NT2/D1 (cell line): ENCODE data around the gene SBSN.

Experiments
- DNase-seq: peaks from one replicate; pipeline ENCODE4 v3.0.0-alpha.2; 2011; ENCODE audit warnings: low read depth, low spot score
- H3K27me3 ChIP-seq: 2 replicates; pipeline ENCODE4 v1.6.0; 2011; ENCODE audit warnings: mild to moderate bottlenecking; ENCODE audit not compliant: insufficient read length, insufficient read depth
- H3K36me3 ChIP-seq: 2 replicates; pipeline ENCODE4 v1.6.1; 2011; ENCODE audit warnings: mild to moderate bottlenecking, low read length, mixed read lengths; ENCODE audit not compliant: insufficient read depth, insufficient read length
- H3K4me1 ChIP-seq: 2 replicates; pipeline ENCODE4 v1.5.1; 2011; ENCODE audit not compliant: insufficient read depth, insufficient read length
- H3K4me3 ChIP-seq: 2 replicates; pipeline ENCODE4 v1.5.1; 2011; ENCODE audit warnings: low read depth; ENCODE audit not compliant: insufficient read length
- H3K9ac ChIP-seq: 2 replicates; pipeline ENCODE4 v1.6.0; 2011; ENCODE audit warnings: low read depth; ENCODE audit not compliant: insufficient read length
- H3K9me3 ChIP-seq: 2 replicates; pipeline ENCODE4 v1.5.1; 2011; ENCODE audit warnings: mild to moderate bottlenecking, low read length; ENCODE audit not compliant: insufficient read depth
- SUZ12 ChIP-seq: IDR thresholded peaks from 2 replicates; pipeline ENCODE4 v1.6.1; 2011; ENCODE audit not compliant: insufficient read length, insufficient read depth; ENCODE audit errors: extremely low read depth
- YY1 ChIP-seq: IDR thresholded peaks from 2 replicates; pipeline ENCODE4 v1.6.1; 2011; ENCODE audit not compliant: insufficient read length, insufficient read depth
- ZNF274 ChIP-seq: IDR thresholded peaks from 2 replicates; pipeline ENCODE4 v1.6.1; 2011; ENCODE audit warnings: mild to moderate bottlenecking, low read depth, low read length

Gene SBSN

GRCh38 chr19:35562776-35563175, 34.7 kb upstream of the SBSN start:
- TF ChIP-seq ZNF274 (no peak), YY1 (no peak), SUZ12 (no peak)
- Histone ChIP-seq H3K27me3 (peaks cover 13% of the 10 kb centered on the region), H3K4me1 (peaks cover 5% of the 10 kb centered on the region), H3K36me3 (no peaks in the 10 kb centered on the region), H3K4me3 (no peak overlapping the region), H3K9ac (no peak overlapping the region), H3K9me3 (no peaks in the 10 kb centered on the region)
- DNase-seq = no peak

GRCh38 chr19:35562336-35562735, 34.2 kb upstream of the SBSN start:
- Histone ChIP-seq H3K27me3 (peaks cover 13% of the 10 kb centered on the region), H3K36me3 (no peaks in the 10 kb centered on the region), H3K4me3 (no peak overlapping the region), H3K4me1 (peaks cover 5% of the 10 kb centered on the region), H3K9ac (no peak overlapping the region), H3K9me3 (no peaks in the 10 kb centered on the region)
- DNase-seq = no peak
- TF ChIP-seq ZNF274 (no peak), YY1 (no peak), SUZ12 (no peak)

- H3K36me3 ChIP-seq = no peaks in the 10 kb centered on the region
- no peak overlapping the region for H3K4me3 ChIP-seq
- TF ChIP-seq SUZ12 (no peak), YY1 (no peak), ZNF274 (no peak)
- no peaks in the 10 kb centered on the region for H3K9me3 ChIP-seq
- peaks cover 9% of the 10 kb centered on the region for H3K4me1 ChIP-seq
- no peak overlapping the region for H3K9ac ChIP-seq
- peaks cover 14% of the 10 kb centered on the region for H3K27me3 ChIP-seq
- no peak for DNase-seq
Observed at GRCh38 chr19:35561436-35561835, 33.3 kb upstream of the SBSN start.

GRCh38 chr19:35560677-35561076, 32.6 kb upstream of the SBSN start:
- Histone ChIP-seq H3K36me3 (no peaks in the 10 kb centered on the region), H3K9ac (no peak overlapping the region), H3K4me3 (no peak overlapping the region), H3K4me1 (peaks cover 9% of the 10 kb centered on the region), H3K27me3 (peaks cover 19% of the 10 kb centered on the region), H3K9me3 (no peaks in the 10 kb centered on the region)
- DNase-seq = no peak
- TF ChIP-seq SUZ12 (no peak), YY1 (no peak), ZNF274 (no peak)

- H3K4me3 ChIP-seq = no peak overlapping the region
- H3K4me1 ChIP-seq = peaks cover 9% of the 10 kb centered on the region
- no peak for TF ChIP-seq ZNF274
- no peak for TF ChIP-seq YY1
- TF ChIP-seq SUZ12 = no peak
- no peaks in the 10 kb centered on the region for H3K9me3 ChIP-seq
- peaks cover 19% of the 10 kb centered on the region for H3K27me3 ChIP-seq
- no peak overlapping the region for H3K9ac ChIP-seq
- no peak for DNase-seq
- no peaks in the 10 kb centered on the region for H3K36me3 ChIP-seq
Observed at GRCh38 chr19:35560271-35560670, 32.2 kb upstream of the SBSN start.

GRCh38 chr19:35559781-35560180, 31.7 kb upstream of the SBSN start:
- no peak for DNase-seq
- Histone ChIP-seq H3K9me3 (no peaks in the 10 kb centered on the region), H3K4me3 (no peak overlapping the region), H3K4me1 (peaks cover 9% of the 10 kb centered on the region), H3K36me3 (no peaks in the 10 kb centered on the region), H3K27me3 (peaks cover 19% of the 10 kb centered on the region), H3K9ac (no peak overlapping the region)
- TF ChIP-seq ZNF274 (no peak), SUZ12 (no peak), YY1 (no peak)

- TF ChIP-seq YY1 (no peak), SUZ12 (no peak), ZNF274 (no peak)
- H3K9ac ChIP-seq = no peak overlapping the region
- no peaks in the 10 kb centered on the region for H3K36me3 ChIP-seq
- peaks cover 9% of the 10 kb centered on the region for H3K4me1 ChIP-seq
- no peaks in the 10 kb centered on the region for H3K9me3 ChIP-seq
- H3K27me3 ChIP-seq = peaks cover 19% of the 10 kb centered on the region
- no peak overlapping the region for H3K4me3 ChIP-seq
- DNase-seq = no peak
Observed at GRCh38 chr19:35559281-35559659, 31.2 kb upstream of the SBSN start.
